Keratinocyte (primary cell): ENCODE measurements around the gene PLAAT3.

ENCODE experiments used
- CTCF ChIP-seq, 3 experiments: IDR thresholded peaks in 1 of 3; conservative IDR thresholded peaks in 1 of 3; optimal IDR thresholded peaks in 1 of 3; 2 replicates in 2 of 3; 3 replicates in 1 of 3; pipeline versions ENCODE3 to v1.5.1; 2011; ENCODE audit warnings: low read length in 3 of 3, mild to moderate bottlenecking in 3 of 3, moderate library complexity in 2 of 3, control low read depth in 1 of 3, inconsistent platforms in 1 of 3; ENCODE audit not compliant: insufficient read depth in 2 of 3; ENCODE audit errors: extremely low read depth in 1 of 3
- EZH2 ChIP-seq: IDR thresholded peaks from one replicate; pipeline ENCODE4 v1.6.1; 2012; ENCODE audit warnings: inconsistent platforms, mild to moderate bottlenecking, low read length, moderate library complexity

GRCh38 chr11:63652671-63653070, 38.4 kb upstream of the PLAAT3 start:
- TF ChIP-seq CTCF (optimal IDR thresholded peaks at IDR 0.05 in 1 of 3, IDR thresholded peaks at IDR 0.05 in 1 of 3, conservative IDR thresholded peaks at IDR 0.05 in 1 of 3; ENCODE audit: extremely low read depth in 1 of 3, insufficient read depth in 2 of 3, low read length in 3 of 3) (no peak), EZH2 (no peak)
